Left lobe of liver (tissue), 2 donors: Measurements from ENCODE around the gene SPRR2G. TPM values are rescaled to one million over a fixed set of nuclear protein-coding genes. Genes with fewer than 3 reads are reported as not detected.
"Not testable (repeated sequence)": the region's sequence is repeated elsewhere in the genome, so short reads cannot be mapped to it uniquely, and the experiment has no call there.

ENCODE experiments used
- ATAC-seq: fragments of 200-7000 bp; cut with Tn5 transposase; one replicate; pipeline ENCODE4 v1.9.1; 2020; ENCODE audit warnings: mild to moderate bottlenecking, moderate library complexity
- DNase-seq: peaks from one replicate; pipeline ENCODE4 v3.0.0-alpha.2; 2020; ENCODE audit warnings: low spot score
- total RNA-seq: library from RNA; stranded (reverse); gene quantifications from one replicate; pipeline ENCODE4 v1.2.1, GENCODE V29; 2021
- donor health status: DM: no; HTN: no; CAD: no; lungs with moderate emphysema.
- donor health status: DM: no; HTN: yes; CAD: no.

The SPRR2G gene
- total RNA-seq, 1 donor from 2014 or later: not detected

- DNase-seq, ATAC-seq: not testable (repeated sequence)
Observed at GRCh38 chr1:153115264-153115663, 35.4 kb downstream of the SPRR2G start.

- DNase-seq (no peak), ATAC-seq (no peak)
Observed at GRCh38 chr1:153113416-153113815, 37.3 kb downstream of the SPRR2G start, which contains the start of gene SPRR2F. TSS of gene SPRR2F (minus strand) at chr1:153113516. CDS start at chr1:153112733, 783 bp downstream.

DNA sequence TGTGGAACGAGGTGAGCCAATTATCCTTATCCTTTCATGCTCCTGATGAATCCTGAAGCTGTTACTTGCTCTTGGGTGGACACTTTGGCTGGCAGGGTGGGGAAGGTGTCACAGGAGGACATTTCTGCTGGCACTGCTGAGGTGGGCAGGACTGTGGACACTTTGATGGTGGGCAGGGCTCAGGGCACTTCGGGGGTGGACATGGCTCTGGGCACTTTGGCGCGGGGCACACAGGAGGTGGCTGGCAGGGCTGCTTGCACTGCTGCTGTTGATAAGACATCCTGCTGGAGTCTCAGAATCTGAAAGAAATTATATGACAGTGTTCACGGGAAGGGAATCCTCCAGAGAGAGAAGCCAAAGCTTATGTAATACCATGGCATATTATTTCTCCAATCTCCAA lies 38.2 kb downstream of the SPRR2G start:
- not testable (repeated sequence) for ATAC-seq, DNase-seq

GRCh38 chr1:153100245-153100644 lies 50.4 kb downstream of the SPRR2G start:
- no peak for ATAC-seq

More at GRCh38 chr1:153100245-153100644, 50.4 kb downstream of the SPRR2G start:
- DNase-seq: no peak

Other genes starting within 250 kb of the SPRR2G start
- gene IVL, start 242.3 kb downstream of the SPRR2G start, total RNA-seq: not detected
- gene SPRR5, start 203.7 kb downstream of the SPRR2G start, total RNA-seq: not detected
- gene SPRR4, start 180.2 kb downstream of the SPRR2G start, total RNA-seq: not detected
- gene SPRR1A, start 166.8 kb downstream of the SPRR2G start, total RNA-seq: not detected
- gene SPRR3, start 149.1 kb downstream of the SPRR2G start, total RNA-seq: not detected
- not detected for gene SPRR1B, start 119.7 kb downstream of the SPRR2G start, total RNA-seq
- gene SPRR2D, start 109.8 kb downstream of the SPRR2G start, total RNA-seq: not detected
- not detected for gene SPRR2A, start 93.4 kb downstream of the SPRR2G start, total RNA-seq
- not detected for gene SPRR2B, start 79.3 kb downstream of the SPRR2G start, total RNA-seq
- not detected for gene SPRR2E, start 56.4 kb downstream of the SPRR2G start, total RNA-seq
- gene SPRR2F, start 37.4 kb downstream of the SPRR2G start, total RNA-seq: not detected
- not detected for gene LELP1, start 52.5 kb upstream of the SPRR2G start, total RNA-seq
- gene PRR9, start 66.7 kb upstream of the SPRR2G start, total RNA-seq: not detected
- gene LORICRIN, start 108.8 kb upstream of the SPRR2G start, total RNA-seq: not detected
- gene PGLYRP3, start 162.1 kb upstream of the SPRR2G start, total RNA-seq: not detected
- gene PGLYRP4, start 198.0 kb upstream of the SPRR2G start, total RNA-seq: not detected
- gene S100A9, start 207.0 kb upstream of the SPRR2G start, total RNA-seq: 36.3 TPM
- gene S100A12, start 224.7 kb upstream of the SPRR2G start, total RNA-seq: 1.2 TPM
- gene S100A8, start 240.2 kb upstream of the SPRR2G start, total RNA-seq: 23.7 TPM